Activated naive CD8-positive, alpha-beta T cell treated with anti-CD3 and anti-CD28 coated beads, Interleukin-2, amount 50 U/mL, for 16 hours (primary cell): Measurements from ENCODE around the gene SMPD1.

Experiments
- DNase-seq: peaks from one replicate; pipeline ENCODE4 v3.0.0-alpha.2; 2020; ENCODE audit warnings: low read depth, low spot score

SMPD1 gene

GRCh38 chr11:6389905-6390717 lies at the start of gene SMPD1:
Gene SMPD1 (plus strand): TSS chr11:6390474. CDS start chr11:6390599, 125 bp downstream.
- peak; percentile 83 for DNase-seq

- no peak for DNase-seq
Observed at GRCh38 chr11:6345366-6345765, 44.9 kb upstream of the SMPD1 start.

- no peak for DNase-seq
Observed at GRCh38 chr11:6350043-6350442, 40.2 kb upstream of the SMPD1 start.

- no peak for DNase-seq
Observed at GRCh38 chr11:6350486-6350885, 39.8 kb upstream of the SMPD1 start.

GRCh38 chr11:6351782-6352382 lies 38.4 kb upstream of the SMPD1 start:
- DNase-seq, result no peak

GRCh38 chr11:6353367-6353987 lies 36.8 kb upstream of the SMPD1 start:
- peak; percentile 1 for DNase-seq

- DNase-seq, result no peak
Observed at GRCh38 chr11:6354651-6355485, 35.4 kb upstream of the SMPD1 start.

GRCh38 chr11:6356503-6357055 lies 33.7 kb upstream of the SMPD1 start:
- no peak for DNase-seq

GRCh38 chr11:6357222-6357621 lies 33.1 kb upstream of the SMPD1 start:
- DNase-seq, result no peak

- no peak for DNase-seq
Observed at GRCh38 chr11:6360183-6360582, 30.1 kb upstream of the SMPD1 start.

- DNase-seq, result no peak
Observed at GRCh38 chr11:6362185-6362872, 27.9 kb upstream of the SMPD1 start.

- DNase-seq, result peak; percentile 24
Observed at GRCh38 chr11:6362873-6363678, 27.2 kb upstream of the SMPD1 start.

GRCh38 chr11:6365659-6366058 lies 24.6 kb upstream of the SMPD1 start:
- no peak for DNase-seq

GRCh38 chr11:6371825-6372224 lies 18.4 kb upstream of the SMPD1 start:
- no peak for DNase-seq

GRCh38 chr11:6377902-6378639 lies 12.2 kb upstream of the SMPD1 start:
- DNase-seq, result no peak

- no peak for DNase-seq
Observed at GRCh38 chr11:6378640-6378989, 11.7 kb upstream of the SMPD1 start.

GRCh38 chr11:6385046-6385777 lies 5.1 kb upstream of the SMPD1 start:
- no peak for DNase-seq

- DNase-seq, result no peak
Observed at GRCh38 chr11:6387811-6388599, 2.3 kb upstream of the SMPD1 start.
